Measurements from ENCODE around the gene NME7.
"Not testable (repeated sequence)": the region's sequence is repeated elsewhere in the genome, so short reads cannot be mapped to it uniquely, and the experiment has no call there.

The NME7 gene

DNA sequence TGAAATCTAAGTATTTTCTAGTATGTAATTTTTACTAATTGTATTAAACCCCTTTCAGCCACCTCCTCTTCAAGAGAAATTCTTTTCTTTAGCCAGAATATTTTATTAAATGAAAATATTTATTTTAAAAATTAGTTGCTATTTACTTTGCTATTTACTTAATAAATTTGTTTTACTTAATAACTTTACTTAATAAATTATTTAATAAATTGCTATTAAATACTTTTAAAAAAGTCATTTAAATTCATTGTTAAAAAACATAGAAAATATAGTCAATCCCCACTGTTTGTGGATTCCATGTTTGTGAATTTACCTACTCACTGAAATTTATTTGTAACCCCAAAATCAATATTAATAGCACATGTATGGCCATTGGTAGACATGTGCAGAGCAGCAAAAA, 155.5 kb downstream of the NME7 start:
- DNase-seq: no peak

DNA sequence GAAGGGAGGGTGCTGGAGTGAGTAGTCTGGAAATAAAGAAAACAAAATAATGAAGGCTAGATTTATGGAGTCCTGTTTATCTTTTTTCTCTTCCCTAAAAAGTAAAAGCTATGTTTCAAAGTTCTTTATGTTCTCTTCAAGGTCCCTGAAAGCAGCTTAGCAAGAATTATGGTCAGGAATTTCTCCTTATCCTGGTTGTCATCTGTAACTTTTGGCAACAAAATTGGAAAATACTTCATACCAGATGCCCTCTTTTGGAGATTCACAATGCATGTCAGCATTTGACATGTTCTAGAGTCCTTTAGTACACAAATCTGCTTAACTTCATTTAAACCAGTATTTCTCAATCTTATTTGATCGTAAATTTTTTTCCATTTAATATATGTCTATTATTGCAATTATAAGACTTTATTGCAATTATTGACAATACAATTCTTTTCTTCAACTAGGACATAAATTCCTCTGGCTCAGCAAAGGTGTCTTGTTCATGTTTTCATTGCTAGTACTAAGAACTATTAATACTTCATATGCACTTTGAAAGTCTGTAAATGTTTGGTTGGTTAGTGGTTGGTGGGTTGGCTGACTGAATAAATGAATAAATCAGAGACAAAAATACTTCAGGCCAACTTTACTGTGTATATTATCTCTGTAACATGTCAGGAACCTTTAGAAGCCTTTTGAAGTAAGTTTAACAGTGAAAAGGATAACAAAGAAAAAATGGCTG, 159.6 kb downstream of the NME7 start:
- DNase-seq: no peak

DNA sequence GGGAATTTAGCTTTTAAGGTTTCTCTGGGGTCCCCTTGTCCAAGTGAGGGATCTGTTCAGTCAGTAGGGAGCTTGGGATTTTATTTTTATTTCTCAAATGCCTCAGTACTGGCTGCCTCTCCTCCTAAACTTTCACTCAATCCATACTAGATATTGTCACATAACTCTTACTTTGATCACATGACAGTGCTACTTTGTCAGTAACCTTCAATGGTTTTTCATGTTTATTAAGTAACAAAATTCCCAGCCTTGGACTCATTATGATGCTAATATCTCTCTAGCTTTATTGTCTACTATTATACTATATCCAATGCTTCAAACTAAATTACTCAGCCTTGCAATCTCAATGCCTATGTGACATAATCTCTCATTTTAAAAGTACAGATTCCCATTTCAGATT, 163.4 kb downstream of the NME7 start:
- DNase-seq: no peak

DNA sequence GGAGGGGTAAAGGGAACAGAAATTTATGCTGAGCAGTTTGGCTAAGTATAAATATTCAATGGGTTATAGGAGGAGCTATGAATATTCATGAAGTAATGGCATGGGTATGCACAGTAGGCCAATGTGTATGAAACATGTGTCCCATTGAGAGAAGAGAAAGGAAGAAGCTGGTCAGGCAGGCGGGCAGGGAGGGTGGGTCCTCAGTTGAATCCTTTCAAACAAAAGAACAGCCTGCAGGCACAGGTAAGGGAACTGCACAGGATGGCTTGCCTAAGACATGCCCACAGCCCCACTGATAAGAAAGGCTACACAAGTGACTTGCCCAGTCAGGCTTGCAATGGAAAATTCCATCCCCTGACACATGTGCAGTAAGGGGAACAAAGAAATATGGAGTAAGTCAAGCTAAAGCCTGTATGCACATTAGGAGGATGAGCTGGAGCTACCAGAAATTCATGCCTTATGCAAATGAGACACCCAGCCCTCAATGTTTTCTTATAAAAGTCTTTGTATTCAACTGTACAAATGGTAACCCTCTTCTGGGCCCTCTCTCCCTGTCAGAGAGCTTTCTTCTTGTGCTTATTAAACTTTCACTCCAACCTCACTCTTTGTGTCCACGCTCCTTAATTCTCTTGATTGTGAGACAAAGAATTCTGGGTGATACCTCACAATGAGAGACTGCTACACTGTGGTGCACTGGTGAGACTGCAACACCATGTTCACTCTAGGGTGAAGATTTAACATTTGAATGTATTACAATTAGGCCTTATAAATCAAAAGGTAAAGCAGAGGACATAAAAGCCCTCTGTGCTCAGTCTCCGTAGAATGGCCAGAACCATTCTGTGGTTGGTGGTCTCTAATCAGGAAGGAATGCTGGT, 164.6 kb downstream of the NME7 start:
- peak; percentile 15 for DNase-seq

DNA sequence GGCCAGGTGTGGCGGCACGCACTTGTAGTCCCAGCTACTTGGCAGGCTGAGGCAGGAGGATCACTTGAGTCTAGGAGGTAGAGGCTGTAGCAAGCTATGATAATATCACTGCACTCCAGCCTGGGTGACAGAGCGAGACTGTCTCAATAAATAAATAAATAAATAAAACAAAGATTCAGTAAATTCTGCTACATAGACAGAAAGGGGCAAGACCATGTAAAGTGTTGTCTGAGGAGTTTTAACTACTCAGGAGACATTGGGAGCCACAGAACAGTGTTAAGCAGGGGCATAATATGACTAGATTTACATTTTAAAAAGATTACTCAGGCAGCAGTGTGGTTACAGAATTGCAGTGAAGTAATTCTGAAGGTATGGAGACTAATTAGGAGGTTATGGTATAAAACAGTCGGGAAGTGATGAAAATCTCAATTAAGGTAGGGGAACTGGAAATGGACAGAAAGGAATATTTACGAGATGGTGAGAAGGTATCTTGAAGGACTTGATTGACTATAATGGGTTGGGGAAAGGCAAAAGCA, 166.4 kb downstream of the NME7 start:
- no peak for DNase-seq

DNA sequence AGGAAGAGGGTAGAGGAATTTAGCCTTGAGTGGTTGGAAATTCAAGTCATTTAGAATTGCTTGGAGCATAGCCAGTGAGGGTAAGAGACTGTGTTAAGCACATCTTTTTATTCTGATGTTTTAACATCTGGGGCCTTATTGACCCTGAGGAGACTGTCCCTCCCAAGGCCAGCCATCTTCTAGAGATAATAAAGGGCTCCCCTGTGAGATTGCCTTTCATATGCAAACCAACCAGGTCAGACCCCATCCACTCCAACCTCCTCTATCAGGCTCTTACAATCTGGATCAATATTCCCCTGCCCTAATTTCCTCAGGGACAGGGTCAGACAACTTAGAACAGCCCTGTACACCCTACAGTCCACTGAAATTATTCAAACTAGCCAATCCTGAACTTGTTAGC, 167.3 kb downstream of the NME7 start:
- no peak for DNase-seq

DNA sequence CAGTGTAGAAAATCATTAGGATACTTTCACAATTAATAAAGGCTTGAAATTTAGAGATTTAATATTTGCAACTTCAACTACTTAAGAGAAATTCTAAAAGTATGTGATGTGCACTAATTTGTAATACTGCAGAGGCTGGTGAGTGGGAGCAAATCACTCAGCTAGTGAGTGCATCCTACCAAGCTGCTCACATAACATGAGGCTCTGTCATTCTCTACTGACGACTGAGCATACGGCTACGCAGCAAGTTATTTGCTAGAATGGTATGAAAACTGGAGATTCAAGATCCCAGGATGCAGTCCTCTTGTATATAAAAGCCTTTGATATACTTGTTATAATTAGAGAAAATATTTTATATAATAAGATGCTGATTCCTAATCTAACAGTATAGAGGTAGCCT, 171.0 kb downstream of the NME7 start:
- DNase-seq: no peak

DNA sequence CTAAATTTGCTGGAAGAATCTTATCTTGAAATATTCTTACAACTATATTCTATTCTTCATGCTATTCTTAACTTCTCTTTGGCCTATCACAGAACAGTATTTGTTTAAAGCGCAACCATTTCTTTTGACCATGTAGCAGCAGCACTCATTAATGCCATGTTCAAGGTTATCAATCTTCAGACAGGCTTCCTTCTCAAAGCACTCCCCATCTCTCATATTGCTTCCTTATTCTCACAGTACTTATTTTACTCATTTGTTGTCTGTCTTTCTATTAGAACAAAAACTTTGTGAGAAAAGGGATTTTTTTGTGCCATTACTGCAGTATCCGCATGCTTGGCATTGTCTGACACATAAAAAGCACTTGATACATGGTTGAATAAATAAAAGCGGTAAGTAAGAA, 171.4 kb downstream of the NME7 start:
- DNase-seq: peak; percentile 11

DNA sequence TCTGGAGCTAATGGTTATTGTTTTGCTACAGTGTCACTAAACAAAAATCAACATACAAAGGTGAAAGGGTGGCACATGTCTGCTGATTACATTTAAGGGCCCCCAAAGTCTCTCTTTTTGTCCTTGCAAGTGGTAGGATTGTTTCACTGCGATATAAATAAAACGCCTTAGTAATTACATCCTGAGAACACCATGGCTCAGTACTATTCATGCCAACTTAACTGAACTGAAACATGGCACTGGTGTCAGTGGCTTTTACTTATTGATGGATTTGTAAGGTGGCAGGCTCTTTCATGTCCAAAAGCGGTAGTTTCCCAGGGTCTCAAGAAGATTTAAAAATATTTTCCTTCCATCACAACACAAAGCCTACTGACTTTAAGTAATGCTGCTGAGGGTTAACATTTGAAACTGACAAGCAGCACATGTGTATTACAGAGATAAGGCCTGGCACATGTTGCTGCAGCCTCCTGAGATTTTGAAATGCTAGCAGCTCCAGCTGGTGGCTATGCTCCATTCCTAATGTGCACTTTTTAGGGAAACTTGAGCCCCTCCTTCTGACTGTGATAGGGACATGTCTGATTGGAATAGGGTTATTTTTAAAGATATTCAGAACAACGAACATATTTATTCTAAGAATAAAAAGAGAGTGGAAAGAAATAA, 174.3 kb downstream of the NME7 start:
- DNase-seq: peak; percentile 88

DNA sequence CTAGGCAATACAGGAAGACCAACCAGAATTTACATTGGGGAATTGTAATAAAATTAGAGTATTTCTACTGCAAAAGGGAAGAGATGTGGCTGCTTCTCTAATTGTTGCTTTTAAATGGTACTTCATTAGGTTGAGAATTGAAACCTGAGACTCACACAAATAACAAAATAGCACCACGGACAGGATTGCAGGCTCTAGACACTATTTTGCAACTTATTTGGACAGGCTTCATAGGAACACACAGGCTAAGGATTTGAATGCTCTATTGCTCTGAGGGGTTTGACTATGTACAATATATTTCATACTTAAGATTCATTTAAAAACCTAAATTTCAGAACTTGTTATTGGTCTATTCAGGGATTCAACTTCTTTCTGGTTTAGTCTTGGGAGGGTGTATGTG, 181.5 kb downstream of the NME7 start:
- DNase-seq: no peak

DNA sequence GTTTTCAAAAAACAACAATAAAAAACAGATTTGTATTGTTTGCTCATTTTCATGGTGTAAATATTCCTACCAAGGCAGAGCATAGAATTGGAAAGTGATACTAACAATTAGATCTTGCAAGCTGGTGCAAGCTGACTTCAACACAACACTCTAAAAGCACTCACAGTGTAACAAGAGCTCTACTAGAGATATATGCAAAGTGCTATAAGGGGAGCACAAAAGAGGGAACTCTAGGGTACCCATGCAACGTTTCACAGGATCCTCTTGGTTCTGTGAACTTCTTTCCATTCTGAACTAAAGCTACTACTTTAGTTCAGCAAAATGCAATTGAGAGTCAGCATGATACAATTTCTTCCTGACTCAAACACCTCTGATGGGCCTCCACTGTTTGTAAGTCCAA, 182.8 kb downstream of the NME7 start:
- no peak for DNase-seq

DNA sequence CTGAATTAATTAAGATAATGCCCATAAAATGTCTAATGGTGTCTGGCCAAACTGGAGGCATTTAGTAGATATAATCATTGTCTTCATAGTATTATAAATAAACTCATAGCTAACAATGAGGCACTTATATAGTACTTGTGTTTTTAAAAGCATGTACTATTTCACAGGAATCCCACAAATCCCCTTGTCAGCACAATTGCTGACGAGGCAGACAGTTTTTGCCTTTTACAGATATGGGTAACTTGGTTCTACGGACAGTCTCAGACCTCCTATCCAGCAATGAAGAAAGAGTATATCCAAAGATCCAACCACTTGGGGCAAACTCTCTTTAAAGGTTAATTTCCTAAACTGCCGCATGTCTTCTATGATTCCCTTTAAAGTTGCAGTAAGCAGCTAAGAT, 187.4 kb downstream of the NME7 start:
- DNase-seq: no peak

DNA sequence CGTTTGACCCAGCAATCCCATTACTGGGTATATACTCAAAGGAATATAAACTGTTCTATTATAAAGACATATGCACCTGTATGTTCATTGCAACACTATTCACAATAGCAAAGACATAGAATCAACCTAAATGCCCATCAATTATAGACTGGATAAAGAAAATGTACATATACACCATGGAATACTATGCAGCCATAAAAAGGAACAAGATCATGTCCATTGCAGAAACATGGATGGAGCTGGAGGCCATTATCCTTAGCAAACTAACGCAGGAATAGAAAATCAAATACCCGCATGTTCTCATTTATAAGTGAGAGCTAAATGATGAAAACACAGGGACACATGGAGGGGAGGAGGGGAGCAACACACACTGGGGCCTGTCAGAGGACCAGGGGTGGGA, 188.2 kb downstream of the NME7 start:
- not testable (repeated sequence) for DNase-seq

DNA sequence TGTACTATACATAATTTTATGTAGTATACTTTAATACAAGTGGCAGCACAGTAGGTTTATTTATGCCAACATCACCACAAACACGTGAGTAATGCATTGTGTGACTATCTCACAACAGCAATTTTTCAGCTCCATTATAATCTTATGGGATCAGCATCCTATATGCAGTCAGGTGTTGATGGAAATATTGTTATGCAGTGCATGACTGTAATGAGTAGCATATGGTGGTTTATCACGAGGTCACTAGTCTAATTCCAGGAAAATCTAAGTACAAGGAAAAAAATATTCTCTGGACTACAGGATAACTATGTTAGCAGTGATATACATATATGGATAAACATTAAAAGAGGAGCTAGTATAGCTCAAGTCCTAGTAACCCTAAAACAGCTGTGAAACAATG, 192.1 kb downstream of the NME7 start:
- no peak for DNase-seq

DNA sequence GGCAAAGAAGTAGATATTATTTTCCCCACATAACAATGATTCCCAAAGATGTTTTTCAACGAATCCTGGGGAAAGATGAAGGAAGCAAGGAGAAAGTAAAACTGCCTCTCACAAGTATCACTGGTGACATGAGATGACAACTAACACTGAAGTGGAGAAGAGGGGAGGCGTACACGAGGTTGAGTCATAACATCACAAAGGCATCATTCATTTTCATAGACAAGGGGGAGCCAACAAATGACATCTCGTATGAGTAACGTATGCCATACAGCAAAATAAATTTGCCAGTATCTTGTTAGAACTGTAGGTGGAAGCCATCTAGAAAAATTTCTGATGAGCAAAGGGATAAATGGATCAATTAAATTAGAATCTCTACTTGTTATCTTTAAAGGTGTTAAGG, 204.5 kb downstream of the NME7 start:
- DNase-seq: no peak

DNA sequence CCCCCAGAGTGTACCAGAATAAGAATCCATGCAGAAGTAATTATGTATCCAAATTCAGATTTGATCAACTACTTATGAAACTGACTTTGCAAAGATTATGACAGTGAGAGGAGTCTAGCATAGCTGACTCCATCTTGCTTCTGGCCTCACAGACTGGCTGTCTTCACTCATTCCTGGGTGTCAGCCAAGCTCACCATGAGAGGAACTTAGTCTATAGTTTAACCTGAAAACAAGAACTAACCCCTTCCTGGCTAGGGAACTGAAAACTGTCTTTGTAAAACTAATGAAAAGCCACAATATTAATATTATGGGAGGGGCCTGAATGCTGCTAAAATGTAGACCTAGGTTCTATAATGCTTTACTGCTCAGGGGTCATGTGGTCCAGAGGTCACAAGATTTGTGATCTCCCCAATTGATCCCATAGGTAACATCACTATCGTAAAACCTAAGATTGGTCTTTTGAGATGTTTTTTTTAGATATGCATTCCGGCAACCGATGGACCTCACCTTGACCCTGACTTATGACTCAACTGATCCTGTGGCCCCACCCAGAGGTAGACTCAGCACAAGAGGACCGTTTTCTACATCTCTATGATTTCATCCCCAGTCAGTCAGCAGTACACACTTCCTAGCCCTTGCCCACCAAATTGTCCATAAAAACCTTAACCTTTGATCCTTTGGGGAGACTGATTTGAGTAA, 206.0 kb downstream of the NME7 start:
- DNase-seq: no peak

DNA sequence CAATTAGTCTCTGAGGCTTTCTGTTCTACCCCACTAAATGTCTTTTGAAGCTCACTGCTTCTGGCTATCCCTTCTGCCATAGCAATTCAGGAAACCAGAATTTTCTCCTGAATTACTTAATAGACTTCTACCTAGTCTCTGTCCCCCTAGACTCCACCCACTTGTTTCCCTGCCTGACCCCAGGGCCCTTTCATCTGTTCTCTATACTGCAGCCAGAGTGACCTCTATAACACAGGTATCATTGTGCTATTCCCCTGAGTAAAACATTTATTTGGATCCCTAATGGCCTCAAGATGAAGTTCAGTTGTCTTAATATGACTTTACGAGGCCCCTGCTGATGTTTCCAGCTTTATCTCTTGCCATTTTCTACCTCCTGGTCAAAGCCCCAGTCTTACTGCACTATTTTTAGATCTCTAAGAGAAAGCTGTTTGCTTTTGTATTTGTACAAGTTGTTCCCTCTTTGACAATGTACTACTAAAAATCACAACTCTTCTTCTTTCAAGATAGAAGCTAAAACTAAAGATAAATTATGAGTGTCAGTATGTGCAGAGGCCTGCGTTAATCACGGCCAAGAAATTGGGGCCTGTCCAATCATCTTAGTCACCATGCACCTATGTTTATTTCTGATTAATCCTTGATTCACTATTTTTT, 206.6 kb downstream of the NME7 start:
- no peak for DNase-seq

DNA sequence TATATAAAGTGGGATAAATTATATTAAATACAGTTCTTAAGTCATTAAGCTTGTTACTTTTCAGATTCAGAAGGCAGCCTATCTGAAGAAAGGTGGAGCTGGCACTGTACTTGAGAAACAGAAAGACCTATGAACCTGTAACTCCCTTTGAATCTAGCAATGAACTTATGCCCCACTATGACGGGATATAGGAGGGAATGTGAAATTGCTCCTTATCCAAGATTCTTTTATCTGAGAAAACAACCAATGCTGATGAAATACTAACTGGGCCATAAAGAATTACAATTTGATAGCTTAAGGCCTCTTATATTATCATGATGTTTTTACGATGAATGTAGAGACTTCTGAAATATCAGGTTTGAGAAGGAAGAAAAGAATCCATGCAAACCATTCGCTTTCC, 211.0 kb downstream of the NME7 start:
- no peak for DNase-seq

DNA sequence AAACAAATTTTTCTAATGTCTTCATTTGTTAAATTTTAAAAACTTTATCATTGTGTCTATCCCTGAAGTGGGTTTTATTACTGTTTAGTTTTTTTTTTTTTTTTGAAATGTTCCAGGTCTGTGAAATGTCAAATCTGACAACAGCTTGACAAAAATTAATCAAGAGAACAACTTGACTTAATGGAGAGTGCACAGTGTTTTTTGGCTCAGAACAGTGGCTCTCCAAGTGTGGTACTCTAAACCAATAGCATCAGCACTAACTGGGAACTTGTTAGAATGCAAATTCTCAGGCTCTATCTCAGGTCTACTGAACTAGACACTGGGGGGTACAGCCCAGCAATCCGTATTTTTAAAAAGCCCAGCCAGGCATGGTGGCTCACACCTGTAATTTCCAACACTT, 211.9 kb downstream of the NME7 start:
- no peak for DNase-seq

DNA sequence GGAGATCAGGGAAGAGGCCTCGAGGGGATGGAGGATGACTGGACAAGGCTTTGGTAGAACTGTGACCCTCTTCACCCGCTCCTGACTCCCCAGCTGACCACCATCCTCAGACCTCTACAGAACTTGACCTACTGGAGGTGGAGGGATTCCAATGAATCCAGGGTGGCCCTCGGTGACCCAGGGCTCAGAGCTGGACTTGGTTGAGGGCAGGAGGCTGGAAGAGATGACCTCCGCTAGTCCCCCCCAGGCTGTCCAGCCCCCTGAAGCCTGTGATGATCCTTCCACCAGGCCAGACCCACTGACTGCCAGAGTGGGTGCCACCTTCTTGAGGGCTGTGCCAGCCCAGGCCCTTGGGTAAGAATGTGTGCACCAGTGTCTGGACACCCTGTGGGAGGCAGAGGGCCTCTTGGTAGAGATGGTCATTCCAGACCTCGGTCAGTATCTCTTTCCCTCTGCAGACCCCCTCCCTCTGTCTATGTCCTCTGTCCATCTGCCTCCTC, 216.2 kb downstream of the NME7 start:
- DNase-seq: no peak

DNA sequence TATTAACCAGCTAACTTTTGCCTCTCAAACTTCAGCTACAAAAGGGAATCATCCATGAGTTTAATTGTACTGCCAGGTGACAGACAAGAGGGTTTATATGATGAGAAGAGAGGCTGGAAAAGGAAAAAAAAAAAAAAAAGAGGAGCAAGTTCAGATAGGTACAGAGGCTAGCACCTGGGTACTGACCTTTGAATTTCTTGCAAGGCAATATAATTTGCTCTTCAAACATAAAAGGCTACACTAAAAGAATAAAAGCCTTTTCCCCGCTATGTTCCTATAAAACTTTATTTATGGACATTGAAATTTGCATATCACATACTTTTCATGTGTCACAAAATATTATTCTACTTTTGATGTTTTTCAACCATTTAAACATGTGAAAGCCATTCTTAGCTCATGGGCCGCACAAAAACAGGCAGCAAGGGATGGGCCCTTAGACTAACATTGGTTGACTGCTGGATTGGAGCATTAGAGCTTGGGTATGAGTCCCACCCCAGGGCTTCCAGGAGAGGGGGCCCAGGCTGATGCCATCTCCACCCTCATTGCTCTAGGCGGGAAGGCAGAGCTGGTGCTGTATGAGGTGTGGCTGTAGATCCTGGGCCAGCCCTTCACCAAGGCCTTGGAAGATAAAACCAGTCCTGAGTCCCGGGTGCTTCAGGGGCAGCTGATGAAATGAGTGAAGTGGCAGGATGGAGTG, 216.8 kb downstream of the NME7 start:
- no peak for DNase-seq

All from hematopoietic multipotent progenitor cell treated with erythropoietin and hydrocortisone succinate and interleukin-3 and kit ligand, for 6 days (in vitro differentiated cells).